TTC549 (cell line): ENCODE results near the gene ZFPM1.
"Not testable (repeated sequence)": the region's sequence is repeated elsewhere in the genome, so short reads cannot be mapped to it uniquely, and the experiment has no call there.

Experiments used
- FAIRE-seq: peaks from 2 replicates; lab custom pipeline; 2012; peaks lifted over from hg19 to GRCh38; lab: Jason Lieb, UNC

Gene ZFPM1

DNA sequence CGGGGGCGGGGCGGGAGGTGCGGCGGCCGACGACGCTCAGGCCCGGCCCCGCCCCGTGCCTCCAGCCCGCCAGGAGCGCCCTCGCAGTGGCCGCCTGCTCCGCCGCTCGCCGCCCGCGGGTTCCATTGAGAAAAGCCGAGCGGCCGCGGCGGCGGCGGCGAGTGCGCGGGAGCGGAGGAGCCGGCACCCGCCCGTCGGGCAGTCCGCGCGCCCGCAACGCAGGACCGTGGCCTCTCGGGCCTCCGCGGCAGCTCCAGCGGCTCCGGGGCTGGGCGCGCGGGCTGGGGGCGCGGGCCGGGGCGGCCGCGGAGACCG is at the start of gene ZFPM1:
Gene ZFPM1 (plus strand): TSS at position 64 of the 315 bp plus-strand sequence. CDS start 359 bp downstream, outside the sequence.
- no peak for FAIRE-seq

DNA sequence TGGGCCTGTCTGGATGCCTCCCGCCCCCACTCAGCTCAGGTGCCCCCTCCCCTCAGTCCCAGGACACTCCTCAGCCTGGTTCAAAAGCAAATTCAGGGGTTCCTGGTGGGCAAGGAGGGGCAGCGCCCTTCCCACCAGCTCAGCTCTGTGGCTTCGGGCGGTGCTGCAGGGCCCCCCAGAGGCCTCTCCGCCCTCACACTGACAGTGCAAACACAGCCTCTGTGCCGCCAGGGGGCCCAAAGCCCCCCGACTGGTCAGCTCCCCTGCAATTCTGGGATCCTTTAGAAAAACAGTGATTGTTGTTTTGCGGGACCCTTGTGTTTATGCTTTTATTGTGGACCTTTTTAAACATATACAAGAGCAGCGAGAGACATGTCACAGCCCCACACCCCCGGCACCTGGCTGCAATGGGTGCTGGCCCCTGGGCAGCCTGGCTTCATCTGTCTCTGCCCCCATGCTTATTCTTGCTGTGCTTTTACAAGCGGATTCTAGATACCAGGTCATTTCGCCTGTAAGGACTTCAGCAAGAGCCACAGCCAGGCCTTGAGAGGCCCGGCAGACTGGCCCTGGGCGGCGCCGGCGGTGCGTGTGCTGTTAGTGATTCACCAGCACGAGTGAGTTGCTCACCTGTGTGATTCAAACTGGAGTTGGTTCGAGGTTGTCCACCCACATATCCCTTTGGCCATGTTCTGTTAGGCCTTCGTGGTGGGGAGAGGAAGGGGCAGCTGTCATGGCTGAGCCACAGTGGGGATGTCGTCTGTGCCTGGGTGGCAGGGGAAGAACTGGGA is 49.1 kb upstream of the ZFPM1 start:
- no peak for FAIRE-seq

DNA sequence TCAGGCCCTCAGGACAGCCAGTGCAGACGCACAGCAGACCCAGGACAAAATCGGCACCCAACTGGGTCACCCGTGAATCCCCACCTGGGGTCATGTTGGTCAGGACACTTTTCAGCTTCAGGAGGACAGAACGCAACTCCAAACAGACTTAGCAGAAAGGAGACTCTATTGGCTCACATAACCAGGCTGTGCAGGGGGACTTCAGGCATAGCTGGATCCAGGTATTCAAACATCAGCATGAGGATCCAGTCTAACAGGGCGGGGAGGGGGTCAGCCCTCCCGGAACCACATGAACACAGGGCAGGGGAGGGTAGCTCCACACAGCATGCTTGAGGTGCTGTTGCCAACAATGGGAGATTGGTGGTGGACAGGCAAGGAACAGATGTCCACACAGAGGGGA is 48.3 kb upstream of the ZFPM1 start:
- no peak for FAIRE-seq

DNA sequence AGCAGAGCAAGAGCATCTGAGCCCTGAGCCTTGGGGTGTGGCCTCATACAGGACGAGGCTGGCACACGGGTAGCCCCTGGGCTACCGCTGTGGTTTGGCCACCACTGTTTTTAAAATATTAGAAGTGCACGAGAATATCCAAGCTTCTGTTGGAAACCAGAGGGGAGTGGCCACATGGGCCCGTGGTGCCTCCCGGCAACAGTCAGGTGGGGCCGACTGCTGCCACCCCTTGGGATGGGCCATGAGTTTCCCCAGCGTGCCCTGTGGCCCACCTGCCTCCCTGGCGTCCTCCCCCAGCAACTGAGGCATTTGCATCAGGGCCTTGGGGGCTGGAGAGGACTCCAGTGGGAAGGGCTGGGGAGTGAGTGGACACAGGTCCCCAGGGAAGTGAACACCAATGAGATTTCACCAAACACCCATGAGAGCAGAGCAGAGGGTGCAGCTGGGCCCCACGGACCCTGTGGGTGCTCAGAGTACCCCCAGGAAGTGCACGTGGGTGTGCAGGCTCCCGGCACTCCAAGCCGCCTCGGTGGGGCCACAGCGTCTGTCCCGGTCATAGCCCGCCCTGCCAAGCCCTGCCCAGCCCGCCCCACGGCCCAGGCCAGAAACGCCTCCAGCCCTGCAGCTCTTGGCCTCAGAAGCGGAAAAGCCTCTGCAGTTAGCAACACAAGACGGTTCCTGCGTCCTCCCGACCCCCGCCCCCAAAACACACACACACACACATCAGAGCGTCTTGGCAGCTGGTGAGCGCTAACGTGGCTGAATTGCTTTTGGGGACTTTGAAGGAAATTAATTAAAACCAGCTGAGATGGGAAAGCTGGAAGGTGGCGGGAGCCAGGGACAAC is 47.6 kb upstream of the ZFPM1 start:
- FAIRE-seq: no peak

DNA sequence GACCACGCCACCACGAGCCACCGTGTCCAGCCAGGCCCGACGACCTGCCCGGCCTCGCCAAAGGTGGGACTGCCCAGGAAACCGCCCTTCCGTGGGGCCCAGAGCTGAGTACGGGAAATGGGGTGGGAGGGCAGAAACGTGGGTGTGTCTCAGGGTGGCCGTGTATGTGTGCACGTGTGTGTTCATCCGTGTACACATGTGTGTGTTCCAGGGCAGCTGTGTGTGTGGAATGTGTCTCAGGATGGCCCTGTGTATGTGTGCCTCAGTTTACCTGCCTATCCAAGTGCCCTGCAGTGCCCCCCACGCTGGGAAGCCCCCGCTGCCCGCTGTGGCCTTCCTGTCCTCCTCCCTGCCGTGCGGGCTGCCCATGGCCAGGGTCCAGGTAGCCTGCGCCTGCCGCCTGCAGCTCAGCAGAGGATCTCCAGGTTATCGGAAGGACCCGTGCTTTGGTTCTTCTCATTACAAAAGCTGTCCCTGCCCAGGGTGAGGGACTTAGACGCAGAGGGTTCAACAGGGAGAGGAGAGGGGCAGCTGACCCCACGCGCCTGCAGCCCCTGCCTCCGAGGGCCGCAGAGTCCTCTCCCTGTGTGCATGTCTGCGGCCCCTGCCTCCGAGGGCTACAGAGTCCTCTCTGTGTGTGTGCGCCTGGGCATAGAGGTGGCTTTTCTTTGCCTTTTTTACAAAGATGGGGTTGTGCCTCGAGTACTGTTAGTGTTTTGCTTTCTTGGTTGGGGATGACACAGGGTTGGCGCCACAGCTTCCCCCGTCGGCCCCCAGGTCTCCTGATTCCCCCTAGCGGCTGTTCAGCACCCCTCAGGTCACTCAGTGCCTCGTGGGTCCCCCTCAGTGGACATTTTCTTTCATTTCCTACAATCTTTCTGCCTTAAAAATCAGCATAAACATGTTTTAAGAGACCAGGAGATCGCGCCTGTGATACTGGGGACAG is 46.7 kb upstream of the ZFPM1 start:
- no peak for FAIRE-seq

DNA sequence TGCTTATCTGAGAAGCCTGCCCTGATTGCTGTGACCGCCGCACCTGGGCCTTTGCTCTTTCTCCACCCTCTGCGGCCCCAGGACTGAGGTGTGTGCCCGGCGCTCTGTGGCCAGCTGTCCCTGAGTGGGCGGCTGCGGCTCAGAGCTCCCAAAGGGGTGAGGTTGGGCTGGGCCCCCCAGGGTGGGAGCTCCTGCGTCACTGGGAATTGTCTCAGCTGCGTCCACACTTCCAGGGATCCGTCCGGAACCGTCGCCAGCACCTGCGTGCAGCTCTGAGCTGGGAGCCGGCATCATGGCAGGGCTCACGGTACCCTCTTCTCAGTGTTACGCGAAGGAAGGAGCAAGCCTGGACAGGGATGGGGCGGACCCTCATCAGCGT is 46.0 kb upstream of the ZFPM1 start:
- FAIRE-seq: no peak

DNA sequence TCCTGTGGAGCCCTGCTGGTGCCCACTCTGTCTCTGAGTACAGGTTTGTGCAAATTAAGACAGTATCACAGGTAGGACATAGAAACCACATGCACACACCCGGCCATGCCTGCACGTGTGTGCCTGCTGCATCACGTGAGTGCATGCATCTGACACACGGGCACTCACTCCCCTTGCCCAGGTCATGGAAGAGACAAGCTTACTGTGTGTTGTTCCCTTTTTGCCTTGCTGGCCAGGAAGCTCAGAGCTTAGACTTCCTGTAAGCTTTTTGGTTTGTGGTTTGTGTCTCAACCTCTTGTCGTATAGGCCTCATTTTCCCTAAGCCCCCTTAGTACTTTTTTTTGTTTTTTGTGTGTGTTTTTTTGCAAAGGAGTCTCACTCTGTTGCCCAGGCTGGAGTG is 45.3 kb upstream of the ZFPM1 start:
- FAIRE-seq: no peak

DNA sequence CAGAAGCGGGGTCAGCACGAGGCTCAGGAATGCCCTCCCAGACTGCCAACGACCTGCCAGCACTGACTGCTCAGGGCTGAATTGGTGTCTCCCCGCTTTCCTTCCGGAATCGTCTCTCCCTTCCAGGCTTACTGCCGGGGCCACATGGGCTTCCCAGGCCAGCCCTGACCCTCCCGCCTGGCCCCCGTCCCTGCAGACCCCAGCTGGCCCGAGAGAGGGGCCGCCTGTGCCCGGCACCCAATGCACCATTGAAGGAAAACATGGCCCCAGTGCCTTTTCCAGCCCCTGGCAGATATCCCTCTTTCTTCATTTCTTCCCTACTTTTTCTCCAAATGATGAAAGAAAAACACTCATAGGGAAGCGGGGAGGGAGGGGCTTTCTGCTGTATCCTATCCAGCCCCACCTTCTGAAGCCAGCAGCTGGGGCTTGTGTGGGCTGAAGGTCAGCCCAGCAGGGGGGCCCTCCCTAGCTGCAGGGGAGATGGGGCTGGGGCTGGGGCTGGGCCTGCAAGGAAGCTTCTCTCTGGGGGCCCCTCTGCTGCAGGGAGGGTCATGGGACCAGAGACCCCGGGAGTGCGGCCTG is 44.4 kb upstream of the ZFPM1 start:
- FAIRE-seq: no peak

DNA sequence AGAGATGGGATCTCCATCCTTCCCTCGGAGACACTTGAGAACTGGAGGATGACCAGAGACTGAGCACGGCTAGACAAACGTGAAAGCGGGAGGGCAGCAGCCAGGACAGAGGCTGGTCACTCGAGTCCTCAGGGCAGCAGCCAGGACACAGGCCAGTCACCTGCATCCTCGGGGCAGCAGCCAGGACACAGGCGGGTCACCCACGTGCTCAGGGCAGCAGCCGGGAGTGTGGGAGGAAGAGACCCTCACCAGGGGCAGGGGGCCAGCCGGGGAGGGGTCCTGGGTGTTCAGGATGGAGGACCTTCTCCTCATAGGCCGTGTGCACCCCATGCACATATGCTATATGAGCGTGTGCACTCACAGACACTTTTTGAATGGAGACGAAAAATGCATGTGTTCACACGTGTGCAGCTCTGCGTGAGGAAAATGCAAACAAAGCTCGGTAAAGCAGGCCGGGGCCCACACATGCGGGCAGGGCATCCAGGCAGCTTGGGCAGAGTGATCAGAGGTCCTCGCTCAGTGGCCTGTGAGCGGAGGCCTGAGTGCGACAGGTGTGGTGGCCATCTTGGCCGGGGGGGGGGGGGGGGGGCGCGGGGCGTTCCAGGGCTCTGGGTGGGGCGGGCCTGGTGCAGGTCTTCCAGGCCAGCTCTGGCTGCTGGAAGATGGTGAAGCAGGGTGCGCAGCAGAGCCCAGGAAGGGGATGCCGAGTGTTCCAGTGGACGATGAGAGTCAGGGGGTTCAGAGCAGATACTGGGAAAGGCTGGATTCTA is 43.6 kb upstream of the ZFPM1 start:
- no peak for FAIRE-seq

DNA sequence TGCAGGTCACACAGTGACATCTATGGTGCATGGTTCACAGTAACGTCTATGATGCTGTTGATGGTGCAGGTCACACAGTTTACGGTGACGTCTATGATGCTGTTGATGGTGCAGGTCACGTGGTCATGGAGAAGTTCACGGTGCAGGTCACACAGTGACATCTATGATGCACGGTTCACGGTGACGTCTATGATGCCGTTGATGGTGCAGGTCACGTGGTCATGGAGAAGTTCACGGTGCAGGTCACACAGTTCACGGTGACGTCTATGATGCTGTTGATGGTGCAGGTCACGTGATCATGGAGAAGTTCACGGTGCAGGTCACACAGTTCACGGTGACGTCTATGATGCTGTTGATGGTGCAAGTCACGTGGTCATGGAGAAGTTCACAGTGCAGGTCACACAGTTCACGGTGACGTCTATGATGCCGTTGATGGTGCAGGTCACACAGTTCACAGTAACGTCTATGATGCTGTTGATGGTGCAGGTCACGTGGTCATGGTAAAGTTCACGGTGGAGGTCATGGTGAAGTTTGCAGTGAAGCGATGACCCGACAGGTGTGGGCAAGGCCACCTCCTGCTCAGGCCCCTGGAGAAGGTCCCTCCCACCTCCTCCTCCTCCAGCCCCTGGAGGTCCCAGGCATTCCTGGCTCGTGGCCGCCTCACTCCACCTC is 42.6 kb upstream of the ZFPM1 start:
- not testable (repeated sequence) for FAIRE-seq

DNA sequence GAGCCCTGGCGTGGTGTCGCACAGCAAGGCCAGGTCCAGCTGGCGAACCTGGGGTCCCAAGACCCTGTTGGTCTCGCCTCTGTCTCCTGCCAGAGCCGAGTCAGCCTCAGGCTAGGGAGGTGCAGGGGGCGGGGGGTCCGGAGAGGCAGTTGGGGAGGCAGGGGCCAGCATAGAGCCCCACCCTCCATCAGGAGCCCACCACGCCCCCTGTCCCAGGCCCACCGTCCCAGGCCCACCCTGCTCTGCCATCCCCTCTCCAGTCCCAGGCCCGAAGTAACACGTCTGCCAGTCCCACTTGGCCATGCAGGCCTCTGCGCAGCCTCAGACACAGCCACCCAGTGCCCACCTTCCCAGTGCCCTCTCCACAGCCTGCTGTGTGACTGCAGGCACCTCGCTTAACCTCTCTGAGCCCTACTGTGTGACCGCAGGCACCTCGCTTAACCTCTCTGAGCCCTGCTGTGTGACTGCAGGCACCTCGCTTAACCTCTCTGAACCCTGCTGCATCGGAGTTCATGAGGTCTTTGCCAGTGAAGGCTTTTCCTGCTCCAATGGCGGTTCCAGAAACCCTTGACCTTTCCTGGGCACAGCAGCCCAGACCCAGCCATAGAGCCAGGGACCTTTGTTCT is 41.0 kb upstream of the ZFPM1 start:
- FAIRE-seq: no peak

DNA sequence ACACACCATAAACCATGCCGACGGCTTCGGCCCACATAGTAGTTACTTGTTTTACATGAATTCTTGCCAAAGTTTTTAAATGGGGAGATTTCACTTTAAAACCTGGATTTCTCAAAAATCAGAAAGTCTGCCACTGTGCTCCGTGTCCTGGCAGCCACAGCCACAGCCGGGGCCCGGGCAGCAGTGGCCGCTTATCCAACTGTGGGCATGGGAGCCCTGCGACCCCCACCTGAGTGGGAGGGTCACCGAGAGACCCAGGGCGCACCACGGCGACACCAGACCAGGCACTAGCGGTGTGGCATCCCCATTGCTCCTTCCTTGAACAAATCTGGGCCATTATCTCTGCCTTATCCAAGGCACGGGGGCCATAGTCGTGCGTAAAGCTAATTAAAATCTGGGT is 40.3 kb upstream of the ZFPM1 start:
- FAIRE-seq: no peak

DNA sequence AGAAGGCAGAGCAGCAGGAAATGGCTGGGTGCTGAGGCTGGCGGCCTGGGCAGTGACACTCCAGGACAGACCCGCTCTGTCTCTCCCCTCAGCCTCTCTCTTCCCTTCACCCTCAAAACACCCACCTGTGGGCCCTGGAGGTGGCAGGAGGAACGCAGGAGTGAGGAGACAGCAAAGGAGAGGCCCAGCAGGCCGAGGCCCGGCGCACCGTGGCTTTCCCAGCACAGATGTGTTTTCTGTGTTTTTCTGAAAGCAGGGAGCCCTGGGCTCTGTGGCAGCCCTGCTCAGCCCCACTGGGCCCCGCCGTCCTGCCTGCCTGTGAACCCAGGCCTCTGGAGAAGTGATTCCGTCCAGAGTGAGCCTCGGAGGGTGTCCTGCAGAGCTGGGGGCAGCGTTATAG is 39.8 kb upstream of the ZFPM1 start:
- FAIRE-seq: no peak

DNA sequence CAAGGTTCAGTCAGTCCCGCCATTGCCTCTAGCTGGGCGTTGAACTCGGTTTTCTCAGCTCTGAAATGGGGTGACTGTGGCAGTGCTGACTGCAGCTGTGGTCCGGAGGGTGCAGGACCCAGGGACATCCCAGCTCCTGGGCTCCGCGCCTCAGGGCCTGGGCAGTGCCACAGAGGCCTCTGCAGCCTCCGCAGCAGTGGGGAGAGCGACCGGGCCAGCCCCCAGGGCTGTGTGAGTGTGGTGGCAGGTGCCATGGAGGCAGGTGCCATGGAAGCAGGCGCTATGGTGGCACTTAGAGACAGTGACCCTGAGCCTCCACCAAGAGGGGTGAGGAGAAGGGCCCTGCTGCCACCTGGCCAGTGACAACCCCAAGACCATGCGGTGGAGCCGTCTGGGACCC is 39.4 kb upstream of the ZFPM1 start:
- no peak for FAIRE-seq

DNA sequence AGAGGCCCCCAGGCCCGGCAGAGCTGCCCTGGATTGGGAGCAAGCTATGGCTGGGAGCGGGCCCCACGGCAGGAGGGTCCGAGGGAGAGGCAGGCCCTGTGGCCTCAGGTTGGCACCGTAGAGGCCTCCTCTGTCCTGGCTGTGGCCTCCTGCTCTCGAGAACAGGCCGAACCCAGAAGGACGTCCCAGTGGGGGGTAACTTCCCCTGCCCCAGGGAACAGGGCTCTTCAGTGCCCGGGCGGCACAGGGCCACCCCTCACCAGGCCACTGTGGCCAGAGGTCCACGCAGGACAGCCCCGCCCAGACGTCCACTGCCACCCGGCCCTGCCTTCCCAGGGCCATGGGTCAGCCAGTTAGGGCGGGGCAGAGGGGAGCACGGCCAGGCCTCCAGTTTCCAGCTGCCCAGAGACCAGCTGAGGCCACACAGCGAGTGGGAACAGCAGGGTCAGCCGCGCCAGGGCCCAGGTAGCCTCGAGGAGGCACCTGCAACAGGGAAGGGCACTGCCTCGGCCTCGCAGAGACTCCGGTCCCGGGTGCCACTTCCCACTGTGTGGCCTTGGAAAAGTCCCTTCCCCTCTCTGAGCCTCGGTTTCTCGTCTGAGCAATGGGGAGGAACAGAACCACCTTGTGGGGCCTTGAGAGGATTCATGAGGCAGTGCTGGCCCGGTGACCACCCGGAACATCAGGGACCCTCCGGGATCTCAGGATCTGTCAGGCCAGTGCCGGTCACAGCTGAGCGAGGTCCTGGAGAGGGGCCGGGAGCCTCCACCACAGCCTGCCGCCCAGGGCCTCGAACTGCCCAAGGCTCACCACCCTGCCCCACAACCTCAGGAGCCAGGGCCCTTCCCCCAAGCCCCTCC is 38.3 kb upstream of the ZFPM1 start:
- no peak for FAIRE-seq

DNA sequence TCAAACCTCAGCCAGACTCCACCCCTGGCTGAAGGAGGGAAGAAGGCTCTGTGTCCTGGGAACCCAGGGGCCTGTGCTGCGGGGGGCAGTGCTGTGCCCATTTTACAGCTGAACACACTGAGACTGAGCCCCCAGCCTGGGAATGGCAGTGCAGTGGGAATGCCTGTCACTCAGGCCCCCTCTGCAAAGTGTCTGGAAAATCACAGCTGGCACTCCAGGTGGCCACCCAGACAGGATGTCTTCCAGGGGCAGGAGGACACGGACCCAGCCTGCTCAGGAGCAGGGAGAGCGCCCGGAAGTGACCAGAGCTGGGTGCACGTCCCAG is 37.7 kb upstream of the ZFPM1 start:
- FAIRE-seq: no peak

DNA sequence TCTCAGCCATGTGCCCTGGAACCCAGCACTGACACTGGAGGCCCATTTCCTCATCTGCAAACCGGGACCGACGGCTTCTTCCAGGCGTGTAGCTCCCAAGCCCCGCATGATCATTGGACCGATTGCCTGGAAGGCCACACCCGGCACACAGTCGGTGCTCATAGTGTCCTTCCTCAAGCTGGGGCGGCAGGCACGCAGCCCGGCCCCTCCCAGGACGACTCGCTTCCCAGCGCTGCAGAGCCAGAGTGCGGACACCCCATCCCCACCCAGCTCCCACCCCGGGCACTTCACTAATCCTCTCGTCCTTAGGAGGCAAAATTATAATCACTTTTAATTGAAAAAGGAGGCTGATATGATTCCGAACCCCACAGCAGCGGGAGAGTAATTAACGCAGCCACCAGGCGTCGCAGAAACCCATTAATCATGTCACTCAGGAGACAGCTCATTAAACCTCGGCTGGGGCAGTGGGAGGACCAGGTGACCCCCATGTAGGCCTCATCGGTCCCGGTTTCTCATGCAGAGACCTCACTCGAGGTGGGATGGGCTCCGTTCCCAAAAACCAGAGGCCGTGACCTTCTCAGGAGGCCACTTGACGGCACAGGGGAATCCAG is 37.3 kb upstream of the ZFPM1 start:
- no peak for FAIRE-seq

DNA sequence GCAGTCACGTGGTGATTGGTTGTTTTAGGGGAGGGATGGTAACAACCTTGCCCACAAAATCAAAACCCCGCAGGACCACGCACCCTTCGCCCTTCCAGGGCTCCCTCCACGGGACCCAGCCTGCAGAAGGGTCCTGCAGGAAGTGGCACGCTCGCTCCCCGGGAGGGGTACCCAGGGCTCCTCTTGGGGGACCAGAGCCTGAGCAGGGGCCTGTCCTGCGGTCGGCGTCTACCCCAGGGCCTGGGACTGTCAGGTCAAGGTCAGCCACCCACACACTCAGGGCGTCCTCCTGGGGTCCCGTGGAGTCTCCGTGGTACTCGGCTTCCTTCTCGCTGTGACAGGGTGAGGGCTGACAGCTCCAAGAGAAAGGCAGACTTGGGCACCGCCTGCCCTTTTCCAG is 36.4 kb upstream of the ZFPM1 start:
- no peak for FAIRE-seq
